Activated naive CD4-positive, alpha-beta T cell treated with anti-CD3 and anti-CD28 coated beads, Interleukin-2, amount 50 U/mL, for 72 hours (primary cell): ENCODE results near the gene EPS8L1. TPM values are rescaled to one million over a fixed set of nuclear protein-coding genes. Genes with fewer than 3 reads are reported as not detected.

ENCODE experiments used
- ATAC-seq, 2 donors: fragments of 150-1000 bp; cut with Tn5 transposase; 2 replicates each; pipeline ENCODE4 v1.10.0; 2021; ENCODE audit warnings: mild to moderate bottlenecking in 2 of 2, moderate library complexity in 2 of 2
- DNase-seq, 2 donors: peaks; one replicate each; pipeline ENCODE4 v3.0.0; 2021 to 2022; ENCODE audit warnings: low spot score in 2 of 2
- H3K27ac Mint-ChIP-seq, 2 donors: one replicate each; pipeline ENCODE4 v1.8.0; 2022; ENCODE audit warnings: mild to moderate bottlenecking in 2 of 2, mixed read lengths in 2 of 2
- H3K36me3 Mint-ChIP-seq, 2 donors: one replicate each; pipeline ENCODE4 v1.8.0; 2022; ENCODE audit warnings: mixed read lengths in 2 of 2
- H3K9me3 Mint-ChIP-seq, 2 donors: one replicate each; pipeline ENCODE4 v1.8.0; 2022; ENCODE audit warnings: mixed read lengths in 2 of 2
- total RNA-seq, 2 donors: library from RNA; stranded (reverse); gene quantifications; one replicate each; pipeline ENCODE4 v1.2.3, GENCODE V29; 2022

The EPS8L1 gene
- total RNA-seq, 2 donors from 2014 or later: 1.2 to 2.6 TPM

- no peak for DNase-seq
Observed at GRCh38 chr19:55084416-55084815, 8.7 kb downstream of the EPS8L1 start.

GRCh38 chr19:55085923-55086715, 10.4 kb downstream of the EPS8L1 start:
- DNase-seq (no peak), ATAC-seq (no peak)
- no peak overlapping the region for H3K27ac Mint-ChIP-seq
- H3K9me3 Mint-ChIP-seq: peaks cover 0 to 5% of the 10 kb centered on the region in 2 donors
- peaks cover 7 to 25% of the 10 kb centered on the region in 2 donors for H3K36me3 Mint-ChIP-seq

More at GRCh38 chr19:55084416-55084815, 8.7 kb downstream of the EPS8L1 start:
- peaks cover 12 to 21% of the 10 kb centered on the region in 2 donors for H3K36me3 Mint-ChIP-seq
- H3K27ac Mint-ChIP-seq: no peak overlapping the region
- peaks cover 5 to 6% of the 10 kb centered on the region in 2 donors for H3K9me3 Mint-ChIP-seq
- ATAC-seq: no peak

GRCh38 chr19:55086730-55087541, 11.3 kb downstream of the EPS8L1 start:
- DNase-seq (peak in 1 of 2 donors; percentile 55), ATAC-seq (peak; percentile 67 to 77)
- Mint-ChIP-seq H3K9me3 (peaks cover 0 to 5% of the 10 kb centered on the region in 2 donors), H3K36me3 (peaks cover 7 to 25% of the 10 kb centered on the region in 2 donors), H3K27ac (no peak overlapping the region)

DNA sequence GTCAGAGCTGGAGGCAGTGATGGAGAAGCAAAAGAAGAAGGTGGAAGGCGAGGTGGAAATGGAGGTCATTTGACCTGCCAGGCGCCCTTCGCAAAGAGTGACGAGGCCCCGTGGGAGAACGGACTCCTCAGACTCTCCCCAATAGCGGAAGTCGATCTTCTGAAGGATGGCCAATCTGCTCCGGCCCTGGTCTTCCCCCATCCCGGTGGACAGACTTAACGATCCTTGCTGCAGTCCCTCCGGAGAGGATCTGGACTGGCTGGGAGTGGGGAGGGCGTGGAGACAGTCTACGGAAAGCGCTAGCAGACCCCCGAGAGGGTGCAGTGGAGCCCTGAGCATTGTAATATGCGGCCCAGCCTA, 11.9 kb downstream of the EPS8L1 start:
- H3K27ac Mint-ChIP-seq: no peak overlapping the region
- DNase-seq: no peak
- peak in 1 of 2 donors; percentile 4 for ATAC-seq
- H3K36me3 Mint-ChIP-seq: peaks cover 7 to 22% of the 10 kb centered on the region in 2 donors
- peaks cover 0 to 3% of the 10 kb centered on the region in 2 donors for H3K9me3 Mint-ChIP-seq

DNA sequence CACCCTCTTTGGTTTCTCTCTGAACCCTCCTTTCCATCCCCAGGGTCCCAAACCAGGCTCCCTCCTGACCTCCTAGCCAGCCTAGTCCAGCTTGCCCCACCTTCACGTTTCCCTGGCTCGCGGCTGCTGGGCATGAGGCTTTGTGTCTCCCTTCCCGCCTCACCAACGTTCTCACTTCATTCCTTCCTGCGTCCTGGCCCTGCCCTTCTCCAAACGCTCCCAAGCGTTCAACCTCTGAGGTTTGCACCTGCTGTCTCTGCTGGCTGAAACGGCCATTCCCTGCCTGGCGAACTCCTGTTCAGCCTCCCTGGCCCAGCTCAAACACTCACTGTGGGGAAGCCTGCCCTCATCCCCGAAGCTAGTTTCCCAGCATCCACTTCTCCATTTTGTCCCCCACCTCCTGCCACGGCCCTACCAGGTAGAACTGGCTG, 12.4 kb downstream of the EPS8L1 start:
- ATAC-seq (no peak), DNase-seq (no peak)
- peaks cover 7 to 17% of the 10 kb centered on the region in 2 donors for H3K36me3 Mint-ChIP-seq
- H3K27ac Mint-ChIP-seq: peak overlapping the region in 1 of 2 donors; percentile 92
- no peaks in the 10 kb centered on the region for H3K9me3 Mint-ChIP-seq

DNA sequence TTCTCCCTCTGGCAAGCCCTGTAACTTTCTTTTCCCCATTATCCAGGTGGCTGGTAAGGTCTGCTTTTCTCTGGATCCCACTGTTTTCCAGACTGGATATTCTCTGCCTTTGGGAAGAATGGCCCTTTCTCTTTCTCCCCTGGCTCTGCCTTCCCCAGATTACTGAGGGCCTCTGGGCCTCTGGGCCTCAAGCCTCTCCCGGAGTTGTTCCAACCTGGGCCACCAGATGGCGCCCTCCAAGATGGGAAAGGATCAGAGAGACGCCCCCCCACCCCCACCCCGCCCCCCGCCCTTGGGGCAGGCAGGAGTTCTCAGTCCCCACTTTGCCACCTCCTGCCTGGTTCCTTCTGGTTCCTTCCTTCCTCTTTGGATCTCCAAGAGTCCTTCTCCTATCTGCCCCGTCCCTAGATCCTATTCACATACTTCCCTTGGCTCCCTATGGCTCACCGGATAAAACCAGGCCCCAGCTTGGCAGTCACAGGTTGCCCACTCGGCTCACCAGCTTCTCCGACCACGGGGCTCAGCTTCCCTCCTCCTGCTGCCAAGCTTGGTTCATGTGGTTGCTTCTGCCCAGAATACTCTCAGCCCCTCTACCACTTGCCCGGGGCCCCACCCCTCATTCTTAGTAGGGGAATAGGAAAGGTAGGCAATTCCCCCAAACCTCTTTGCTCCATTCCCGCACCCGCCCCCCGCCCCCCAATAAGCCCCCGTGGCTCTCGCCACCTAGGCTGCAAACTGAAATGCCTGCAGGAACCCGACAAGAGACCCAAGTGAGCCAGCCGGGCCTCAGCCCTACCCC, 13.1 kb downstream of the EPS8L1 start:
- DNase-seq (peak in 1 of 2 donors; percentile 94), ATAC-seq (peak; percentile 28 to 47)
- Mint-ChIP-seq H3K9me3 (no peaks in the 10 kb centered on the region), H3K36me3 (peaks cover 7 to 15% of the 10 kb centered on the region in 2 donors), H3K27ac (no peak overlapping the region)

GRCh38 chr19:55089342-55089944, 13.8 kb downstream of the EPS8L1 start:
- no peaks in the 10 kb centered on the region for H3K9me3 Mint-ChIP-seq
- peaks cover 7 to 15% of the 10 kb centered on the region in 2 donors for H3K36me3 Mint-ChIP-seq
- H3K27ac Mint-ChIP-seq: peak overlapping the region in 1 of 2 donors; percentile 4
- ATAC-seq (no peak), DNase-seq (no peak)

DNA sequence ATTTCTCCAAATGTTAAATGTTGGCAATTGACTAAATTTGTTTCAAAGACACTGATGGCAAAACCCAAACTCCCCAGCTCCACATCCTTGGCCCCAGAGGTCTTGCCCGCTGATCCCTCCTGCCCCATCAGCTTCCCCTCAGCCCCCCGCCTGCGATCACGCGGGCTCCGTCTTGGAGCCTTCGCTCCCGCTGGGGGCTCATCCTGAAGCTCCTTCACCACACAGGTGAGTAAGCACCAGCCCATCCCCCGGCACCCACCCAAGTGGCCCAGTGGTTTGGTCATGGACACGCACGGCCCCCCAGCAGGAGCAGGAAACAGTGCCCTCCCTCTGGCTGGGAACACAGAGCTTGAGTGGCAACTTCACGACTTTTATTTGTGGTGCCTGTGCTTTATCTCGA, 14.9 kb downstream of the EPS8L1 start:
- Mint-ChIP-seq H3K9me3 (no peaks in the 10 kb centered on the region), H3K36me3 (peaks cover 7 to 15% of the 10 kb centered on the region in 2 donors), H3K27ac (peak overlapping the region in 1 of 2 donors; percentile 4)
- DNase-seq (no peak), ATAC-seq (no peak)

DNA sequence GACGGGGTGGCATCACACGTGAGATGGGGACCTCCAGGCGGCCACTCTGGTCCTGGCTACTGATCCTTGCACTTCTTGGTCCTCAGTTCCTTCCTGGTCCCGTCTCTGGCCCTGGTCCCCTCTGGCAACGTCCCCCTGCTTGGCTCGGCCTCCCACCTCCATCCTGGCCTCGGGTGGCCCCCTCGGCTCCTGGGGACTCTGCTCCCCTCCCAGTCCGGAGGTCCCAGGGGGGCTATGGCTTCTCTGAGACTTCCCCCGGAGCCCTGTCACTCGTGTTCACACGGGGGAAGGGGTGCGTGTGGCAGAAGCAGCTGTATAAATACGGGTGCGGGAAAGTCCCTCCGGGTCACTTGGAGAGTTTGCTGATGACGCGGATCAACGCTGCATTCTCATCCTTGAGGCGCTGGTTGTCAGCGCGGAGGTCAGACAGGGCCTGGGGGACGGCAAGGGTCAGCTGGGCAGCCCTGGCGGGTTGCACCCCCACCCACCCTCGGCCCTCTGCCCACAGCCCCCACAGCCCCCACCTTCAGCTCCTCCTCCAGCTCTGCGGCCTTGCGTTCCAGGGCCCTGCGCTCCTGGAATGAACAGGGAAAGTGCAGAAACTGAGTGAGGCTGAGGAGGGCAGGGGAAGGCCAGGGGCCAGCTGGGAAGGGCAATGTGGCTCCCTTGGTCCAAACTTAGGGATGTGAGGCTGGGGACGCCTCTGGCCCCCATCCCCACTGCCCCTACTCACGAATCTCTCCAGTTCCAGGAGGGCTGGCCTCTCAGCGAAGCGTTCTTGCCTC, 15.6 kb downstream of the EPS8L1 start:
- Mint-ChIP-seq H3K36me3 (peaks cover 7 to 15% of the 10 kb centered on the region in 2 donors), H3K27ac (no peak overlapping the region), H3K9me3 (no peaks in the 10 kb centered on the region)
- DNase-seq (no peak), ATAC-seq (no peak)

GRCh38 chr19:55091955-55092354, 16.3 kb downstream of the EPS8L1 start:
- ATAC-seq: no peak
- Mint-ChIP-seq H3K36me3 (peaks cover 7 to 15% of the 10 kb centered on the region in 2 donors), H3K27ac (no peak overlapping the region), H3K9me3 (no peaks in the 10 kb centered on the region)
- DNase-seq: no peak

GRCh38 chr19:55092423-55093318, 17.0 kb downstream of the EPS8L1 start:
- H3K36me3 Mint-ChIP-seq: peaks cover 7 to 15% of the 10 kb centered on the region in 2 donors
- H3K9me3 Mint-ChIP-seq: no peaks in the 10 kb centered on the region
- no peak for ATAC-seq
- DNase-seq: no peak
- no peak overlapping the region for H3K27ac Mint-ChIP-seq

DNA sequence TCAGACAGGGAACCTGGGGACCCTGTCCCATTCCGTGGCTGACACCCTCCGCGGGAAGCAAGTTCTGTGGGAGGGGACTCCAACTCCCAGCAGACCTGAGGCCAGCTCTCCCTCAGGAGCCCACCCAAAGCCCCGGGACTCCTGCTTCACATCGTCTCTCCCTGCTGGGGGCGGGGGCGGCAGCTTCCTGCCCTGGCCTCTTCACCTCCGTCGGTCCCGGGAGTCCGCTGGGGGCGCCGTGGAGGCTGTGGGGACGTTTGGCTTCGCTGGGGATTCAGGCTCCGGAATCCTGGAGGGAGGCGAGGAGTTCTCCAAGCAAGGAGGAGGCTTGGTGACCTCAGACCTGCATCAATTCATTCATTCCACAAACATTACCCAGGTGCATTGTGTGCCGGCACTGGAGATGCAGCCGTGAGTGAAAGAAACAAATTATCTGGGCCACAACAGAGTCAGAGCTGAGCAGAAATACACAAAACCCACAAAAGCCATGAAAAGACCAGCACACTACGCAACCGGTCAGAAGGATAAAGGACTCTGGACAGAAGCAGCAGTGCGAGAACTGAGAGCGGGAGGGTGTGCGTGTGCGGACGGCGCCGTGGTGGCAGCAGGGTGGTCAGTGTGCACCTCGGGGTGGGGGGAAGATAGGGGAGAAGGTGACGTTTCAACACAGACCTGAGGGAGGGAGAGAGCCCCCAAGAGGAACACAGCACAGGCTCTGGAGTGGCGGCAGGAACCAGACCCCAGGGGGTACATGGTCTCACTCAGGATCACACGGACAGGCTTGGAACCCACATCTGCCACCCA, 19.0 kb downstream of the EPS8L1 start:
- Mint-ChIP-seq H3K36me3 (peaks cover 0 to 6% of the 10 kb centered on the region in 2 donors), H3K27ac (no peak overlapping the region), H3K9me3 (no peaks in the 10 kb centered on the region)
- DNase-seq (no peak), ATAC-seq (no peak)

GRCh38 chr19:55095260-55096060, 19.8 kb downstream of the EPS8L1 start:
- Mint-ChIP-seq H3K27ac (no peak overlapping the region), H3K36me3 (peaks cover 0 to 8% of the 10 kb centered on the region in 2 donors), H3K9me3 (no peaks in the 10 kb centered on the region)
- no peak for ATAC-seq
- DNase-seq: no peak
